ENCODE measurements around the gene SIGLEC1. TPM values are rescaled to one million over a fixed set of nuclear protein-coding genes. Genes with fewer than 3 reads are reported as not detected.

SIGLEC1 gene
- total RNA-seq, 1 donor from 2014 or later = not detected

- H3K4me1 Mint-ChIP-seq (ENCODE audit: low read depth) = peaks cover 1% of the 10 kb centered on the region
- H3K27ac Mint-ChIP-seq = no peak overlapping the region
- peak; percentile 65 for TF ChIP-seq CTCF (IDR thresholded peaks at IDR 0.05; ENCODE audit: unreplicated experiment)
- peaks cover 29% of the 10 kb centered on the region for H3K27me3 Mint-ChIP-seq
- peaks cover 1% of the 10 kb centered on the region for H3K36me3 Mint-ChIP-seq (ENCODE audit: insufficient read depth)
- no peaks in the 10 kb centered on the region for H3K9me3 Mint-ChIP-seq (ENCODE audit: low read depth)
- H3K4me3 Mint-ChIP-seq (ENCODE audit: low read depth) = no peak overlapping the region
- DNase-seq (ENCODE audit: low spot score, unreplicated experiment) = no peak
Observed at GRCh38 chr20:3753098-3753497, 40.7 kb upstream of the SIGLEC1 start.

- H3K36me3 Mint-ChIP-seq (ENCODE audit: insufficient read depth) = no peaks in the 10 kb centered on the region
- no peak overlapping the region for H3K27ac Mint-ChIP-seq
- DNase-seq (ENCODE audit: low spot score, unreplicated experiment) = no peak
- H3K27me3 Mint-ChIP-seq = peaks cover 36% of the 10 kb centered on the region
- H3K4me1 Mint-ChIP-seq (ENCODE audit: low read depth) = peaks cover 1% of the 10 kb centered on the region
- H3K9me3 Mint-ChIP-seq (ENCODE audit: low read depth) = no peaks in the 10 kb centered on the region
- peak overlapping the region; percentile 53 for H3K4me3 Mint-ChIP-seq (ENCODE audit: low read depth)
- TF ChIP-seq CTCF (IDR thresholded peaks at IDR 0.05; ENCODE audit: unreplicated experiment) = no peak
Observed at GRCh38 chr20:3752386-3752759, 40.0 kb upstream of the SIGLEC1 start.

GRCh38 chr20:3751675-3752385, 39.4 kb upstream of the SIGLEC1 start:
- H3K9me3 Mint-ChIP-seq (ENCODE audit: low read depth) = no peaks in the 10 kb centered on the region
- H3K36me3 Mint-ChIP-seq (ENCODE audit: insufficient read depth) = no peaks in the 10 kb centered on the region
- no peak overlapping the region for H3K27ac Mint-ChIP-seq
- H3K4me3 Mint-ChIP-seq (ENCODE audit: low read depth) = peak overlapping the region; percentile 53
- H3K4me1 Mint-ChIP-seq (ENCODE audit: low read depth) = peaks cover 1% of the 10 kb centered on the region
- TF ChIP-seq CTCF (IDR thresholded peaks at IDR 0.05; ENCODE audit: unreplicated experiment) = no peak
- peaks cover 42% of the 10 kb centered on the region for H3K27me3 Mint-ChIP-seq
- DNase-seq (ENCODE audit: low spot score, unreplicated experiment) = no peak

- H3K27ac Mint-ChIP-seq = no peak overlapping the region
- H3K4me1 Mint-ChIP-seq (ENCODE audit: low read depth) = peaks cover 1% of the 10 kb centered on the region
- DNase-seq (ENCODE audit: low spot score, unreplicated experiment) = no peak
Observed at GRCh38 chr20:3751305-3751674, 38.9 kb upstream of the SIGLEC1 start.

More at GRCh38 chr20:3751305-3751674, 38.9 kb upstream of the SIGLEC1 start:
- Mint-ChIP-seq H3K27me3 (peaks cover 47% of the 10 kb centered on the region), H3K4me3 (ENCODE audit: low read depth) (no peak overlapping the region), H3K9me3 (ENCODE audit: low read depth) (no peaks in the 10 kb centered on the region), H3K36me3 (ENCODE audit: insufficient read depth) (no peaks in the 10 kb centered on the region)
- TF ChIP-seq CTCF (IDR thresholded peaks at IDR 0.05; ENCODE audit: unreplicated experiment) = peak; percentile 31
